22Rv1 (cell line): ENCODE measurements around the gene ZFR2.

Experiments used
- CTCF ChIP-seq: fragments of 450-650 bp; IDR thresholded peaks from 2 replicates; pipeline ENCODE4 v1.5.1; 2017; ENCODE audit warnings: mild to moderate bottlenecking
- ZFX ChIP-seq: fragments of 450-650 bp; IDR thresholded peaks from 2 replicates; pipeline ENCODE4 v1.6.1; 2017; ENCODE audit warnings: antibody characterized with exemption, borderline replicate concordance

- no peak for TF ChIP-seq CTCF
- TF ChIP-seq ZFX = no peak
Observed at GRCh38 chr19:3910105-3910504, 41.3 kb upstream of the ZFR2 start.
